Measurements from ENCODE around the gene TTC6. TPM values are rescaled to one million over a fixed set of nuclear protein-coding genes. Genes with fewer than 3 reads are reported as not detected.

TTC6 gene
- total and polyA plus RNA-seq, 2 of the 4 experiments (the other 2 are of a cell fraction), result under 0.01 to 0.12 TPM

- no peak overlapping the region for H3K4me2 ChIP-seq (ENCODE audit: low read depth, low read length)
- dilution Hi-C loops (cut with HindIII; ENCODE audit: low sequenced_read_pairs, unreplicated experiment) (no loop called here), in situ Hi-C loops (cut with MboI; ENCODE audit: low sequenced_read_pairs) (no loop called here), intact Hi-C loops (cut with micrococcal nuclease) (no loop called here)
- H3K4me3 ChIP-seq (ENCODE audit: insufficient read depth, low read depth, low read length), result no peak overlapping the region
- no peaks in the 10 kb centered on the region for H3K36me3 ChIP-seq (ENCODE audit: control insufficient read depth, insufficient read depth, low read length)
- CTCF ChIA-PET, result no interaction called here
- no peak overlapping the region for H2AK5ac ChIP-seq (ENCODE audit: low read depth, low read length)
- H3K56ac ChIP-seq (ENCODE audit: extremely low read depth, insufficient read depth, low read length), result no peak overlapping the region
- H3K79me1 ChIP-seq (ENCODE audit: low read depth in 1 of 2, low read length in 2 of 2), result no peaks in the 10 kb centered on the region
- no peak overlapping the region for H3K27ac ChIP-seq (ENCODE audit: insufficient read depth, low read length)
- no peak for ATAC-seq (ENCODE audit: low read depth)
- H4K8ac ChIP-seq (ENCODE audit: low read depth in 2 of 2, low read length in 2 of 2), result no peak overlapping the region
- H4K20me1 ChIP-seq (ENCODE audit: insufficient read depth, low read length), result no peaks in the 10 kb centered on the region
- peaks cover 3% of the 10 kb centered on the region; the same call in 1 of the 2 replicates for H3K27me3 ChIP-seq (ENCODE audit: control insufficient read depth, insufficient read depth, low read length)
- H3K9me3 ChIP-seq (ENCODE audit: control insufficient read depth, insufficient read depth, low read length), result peaks cover 17% of the 10 kb centered on the region
- no peak overlapping the region for H2BK120ac ChIP-seq (ENCODE audit: low read depth, low read length)
- WGBS, 2 experiments (ENCODE audit: extremely low coverage in 2 of 2, insufficient read length in 1 of 2), result no CpG with 5 or more reads among the region's 4 CpGs
- H2BK20ac ChIP-seq (ENCODE audit: low read depth, low read length), result no peak overlapping the region
- H3K23ac ChIP-seq (ENCODE audit: low read depth, low read length), result no peak overlapping the region
- no peak overlapping the region for H4K91ac ChIP-seq (ENCODE audit: insufficient read depth, low read depth, low read length)
- H3K9ac ChIP-seq (ENCODE audit: low read depth, low read length), result no peak overlapping the region
- no peak overlapping the region for H2AFZ ChIP-seq (replicated peaks; ENCODE audit: low read length, poor library complexity)
- no peaks in the 10 kb centered on the region for H3K4me1 ChIP-seq (ENCODE audit: control insufficient read depth, insufficient read depth, low read length)
- no peak for DNase-seq
- no peak for TF ChIP-seq RFX5 (IDR thresholded peaks at IDR 0.05; ENCODE audit: low read depth, low read length)
- no peak for TF ChIP-seq RCOR1 (IDR thresholded peaks at IDR 0.05; ENCODE audit: insufficient replicate concordance, low read length)
- no peak for TF ChIP-seq ELK1 (IDR thresholded peaks at IDR 0.05; ENCODE audit: borderline replicate concordance, low read depth, low read length)
- no peak for TF ChIP-seq SMC3 (IDR thresholded peaks at IDR 0.05; ENCODE audit: low read depth, low read length)
- TF ChIP-seq BHLHE40 (IDR thresholded peaks at IDR 0.05; ENCODE audit: low read depth, low read length), result no peak
- TF ChIP-seq CHD1 (IDR thresholded peaks at IDR 0.05; ENCODE audit: low read depth, low read length), result no peak
- no peak for TF ChIP-seq NFE2L2 (IDR thresholded peaks at IDR 0.05; ENCODE audit: low read depth, low read length)
- TF ChIP-seq POLR2A (IDR thresholded peaks at IDR 0.05; ENCODE audit: low read depth, low read length), result no peak
- no peak for TF ChIP-seq MAFK (IDR thresholded peaks at IDR 0.05; ENCODE audit: low read depth, low read length)
- no peak for TF ChIP-seq USF2 (IDR thresholded peaks at IDR 0.05; ENCODE audit: low read depth, low read length)
- TF ChIP-seq RAD21 (IDR thresholded peaks at IDR 0.05; ENCODE audit: low read length), result no peak
- no peak for TF ChIP-seq CEBPB (IDR thresholded peaks at IDR 0.05; ENCODE audit: low read depth, low read length)
- no peak for TF ChIP-seq CTCF (conservative IDR thresholded peaks at IDR 0.05; ENCODE audit: low read depth, low read length)
- TF ChIP-seq MXI1 (IDR thresholded peaks at IDR 0.05; ENCODE audit: borderline replicate concordance, low read depth, low read length), result no peak
- no peak for TF ChIP-seq FOS (IDR thresholded peaks at IDR 0.05; ENCODE audit: low read depth, low read length)
- no peak for TF ChIP-seq MAZ (IDR thresholded peaks at IDR 0.05; ENCODE audit: borderline replicate concordance, low read depth, low read length)
- BruUV-seq (replicated peaks), result no TSS peak
- no peak overlapping the region for H3K4ac ChIP-seq (ENCODE audit: low read depth, low read length)
- no peaks in the 10 kb centered on the region for H3K9me1 ChIP-seq (ENCODE audit: insufficient read depth, low read length)
- no peak overlapping the region for H2BK15ac ChIP-seq (ENCODE audit: low read depth, low read length)
- no peak overlapping the region for H2AK9ac ChIP-seq (replicated peaks; ENCODE audit: low read depth, low read length, poor library complexity)
- H3K14ac ChIP-seq (replicated peaks; ENCODE audit: low read depth, low read length), result no peak overlapping the region
- H4K5ac ChIP-seq (ENCODE audit: low read depth, low read length), result no peak overlapping the region
- POLR2A ChIA-PET (ENCODE audit: unreplicated experiment), result no interaction called here
- no peak overlapping the region for H2BK5ac ChIP-seq (ENCODE audit: low read depth, low read length, poor library complexity, severe bottlenecking)
- no peak overlapping the region for H3K18ac ChIP-seq (ENCODE audit: low read depth, low read length)
Measured at GRCh38 chr14:37616853-37617252, 21.4 kb downstream of the TTC6 start.

Data from IMR-90 (cell line).